ENCODE measurements around the gene PELI3. TPM values are rescaled to one million over a fixed set of nuclear protein-coding genes. Genes with fewer than 3 reads are reported as not detected.

Gene PELI3
- total RNA-seq, 2 donors from 2014 or later = 29.1 to 47.1 TPM

- Histone ChIP-seq H3K36me3 (peaks cover 29% of the 10 kb centered on the region), H3K4me3 (no peak overlapping the region)
- DNase-seq (ENCODE audit: low spot score) = no peak
Measured at GRCh38 chr11:66476173-66476840, 9.6 kb downstream of the PELI3 start.

GRCh38 chr11:66476841-66477251 lies 10.1 kb downstream of the PELI3 start:
- peaks cover 24% of the 10 kb centered on the region for H3K36me3 ChIP-seq

More at GRCh38 chr11:66476173-66476840, 9.6 kb downstream of the PELI3 start:
- ATAC-seq (ENCODE audit: insufficient number of reproducible peaks, low FRiP score, low read depth) = no peak
- no peaks in the 10 kb centered on the region for H3K27me3 ChIP-seq (replicated peaks; ENCODE audit: insufficient read depth)
- no peak overlapping the region for H3K27ac ChIP-seq
- peaks cover 8 to 18% of the 10 kb centered on the region in 2 donors for H3K4me1 ChIP-seq (ENCODE audit: control insufficient read depth in 1 of 2, low read depth in 2 of 2)
- H3K9me3 ChIP-seq = no peaks in the 10 kb centered on the region
- TF ChIP-seq, protein P1, sequence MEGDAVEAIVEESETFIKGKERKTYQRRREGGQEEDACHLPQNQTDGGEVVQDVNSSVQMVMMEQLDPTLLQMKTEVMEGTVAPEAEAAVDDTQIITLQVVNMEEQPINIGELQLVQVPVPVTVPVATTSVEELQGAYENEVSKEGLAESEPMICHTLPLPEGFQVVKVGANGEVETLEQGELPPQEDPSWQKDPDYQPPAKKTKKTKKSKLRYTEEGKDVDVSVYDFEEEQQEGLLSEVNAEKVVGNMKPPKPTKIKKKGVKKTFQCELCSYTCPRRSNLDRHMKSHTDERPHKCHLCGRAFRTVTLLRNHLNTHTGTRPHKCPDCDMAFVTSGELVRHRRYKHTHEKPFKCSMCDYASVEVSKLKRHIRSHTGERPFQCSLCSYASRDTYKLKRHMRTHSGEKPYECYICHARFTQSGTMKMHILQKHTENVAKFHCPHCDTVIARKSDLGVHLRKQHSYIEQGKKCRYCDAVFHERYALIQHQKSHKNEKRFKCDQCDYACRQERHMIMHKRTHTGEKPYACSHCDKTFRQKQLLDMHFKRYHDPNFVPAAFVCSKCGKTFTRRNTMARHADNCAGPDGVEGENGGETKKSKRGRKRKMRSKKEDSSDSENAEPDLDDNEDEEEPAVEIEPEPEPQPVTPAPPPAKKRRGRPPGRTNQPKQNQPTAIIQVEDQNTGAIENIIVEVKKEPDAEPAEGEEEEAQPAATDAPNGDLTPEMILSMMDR (IDR thresholded peaks at IDR 0.05) = no peak

GRCh38 chr11:66477263-66478201 lies 10.8 kb downstream of the PELI3 start:
- TF ChIP-seq, protein P1 (IDR thresholded peaks at IDR 0.05) = no peak
- ATAC-seq (ENCODE audit: insufficient number of reproducible peaks, low FRiP score, low read depth) (no peak), DNase-seq (ENCODE audit: low spot score) (no peak)

More at GRCh38 chr11:66476841-66477251, 10.1 kb downstream of the PELI3 start:
- Histone ChIP-seq H3K4me1 (ENCODE audit: control insufficient read depth in 1 of 2, low read depth in 2 of 2) (peaks cover 8 to 18% of the 10 kb centered on the region in 2 donors), H3K9me3 (no peaks in the 10 kb centered on the region), H3K27me3 (replicated peaks; ENCODE audit: insufficient read depth) (no peaks in the 10 kb centered on the region), H3K27ac (no peak overlapping the region), H3K4me3 (no peak overlapping the region)
- ATAC-seq (ENCODE audit: insufficient number of reproducible peaks, low FRiP score, low read depth) (no peak), DNase-seq (ENCODE audit: low spot score) (no peak)
- TF ChIP-seq, protein P1 (IDR thresholded peaks at IDR 0.05) = no peak

DNA sequence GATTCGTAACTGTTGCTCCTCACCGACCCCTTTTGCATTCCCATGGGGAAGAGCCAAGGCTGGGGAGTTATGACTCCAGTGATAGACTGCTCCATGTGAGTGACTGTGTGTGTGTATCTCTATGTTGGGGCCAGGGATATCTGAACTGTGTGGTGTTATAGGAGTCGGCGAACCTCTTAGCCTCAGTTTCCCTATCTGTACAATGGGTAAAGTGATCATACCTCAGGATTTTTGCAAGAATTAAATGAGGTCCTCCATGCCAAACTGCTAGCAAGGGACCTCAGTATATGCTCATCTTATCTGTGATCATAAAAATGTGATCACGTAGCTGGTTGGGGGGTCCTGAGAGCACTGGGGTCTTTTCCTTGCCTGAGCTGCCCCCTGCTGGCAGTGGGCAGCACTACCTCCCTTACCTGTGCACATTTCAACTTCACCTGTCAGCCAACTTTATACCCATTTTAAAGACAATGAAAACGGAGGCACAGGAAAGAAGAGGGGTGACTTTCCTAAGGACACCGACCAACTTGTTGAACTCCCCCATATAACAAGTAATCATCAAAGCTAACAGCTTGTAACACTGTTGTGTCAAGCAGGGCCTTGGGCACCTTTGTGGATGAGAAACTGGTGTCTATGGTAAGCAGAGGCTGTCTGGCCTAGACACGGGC lies 12.2 kb downstream of the PELI3 start:
- ATAC-seq (ENCODE audit: insufficient number of reproducible peaks, low FRiP score, low read depth) = no peak
- Histone ChIP-seq H3K36me3 (peaks cover 5% of the 10 kb centered on the region), H3K27me3 (replicated peaks; ENCODE audit: insufficient read depth) (no peaks in the 10 kb centered on the region), H3K27ac (peak overlapping the region; percentile 89), H3K4me3 (peak overlapping the region; percentile 83), H3K9me3 (no peaks in the 10 kb centered on the region), H3K4me1 (ENCODE audit: control insufficient read depth in 1 of 2, low read depth in 2 of 2) (peaks cover 8 to 18% of the 10 kb centered on the region in 2 donors)
- DNase-seq (ENCODE audit: low spot score) = no peak
- TF ChIP-seq, protein P1 (IDR thresholded peaks at IDR 0.05) = peak; percentile 66

More at GRCh38 chr11:66477263-66478201, 10.8 kb downstream of the PELI3 start:
- no peak overlapping the region for H3K27ac ChIP-seq
- H3K4me1 ChIP-seq (ENCODE audit: control insufficient read depth in 1 of 2, low read depth in 2 of 2) = peaks cover 8 to 18% of the 10 kb centered on the region in 2 donors
- peaks cover 18% of the 10 kb centered on the region for H3K36me3 ChIP-seq
- no peaks in the 10 kb centered on the region for H3K9me3 ChIP-seq
- H3K4me3 ChIP-seq = no peak overlapping the region
- no peaks in the 10 kb centered on the region for H3K27me3 ChIP-seq (replicated peaks; ENCODE audit: insufficient read depth)
